OCI-LY3 (cell line): ENCODE measurements around the gene GPR139.

ENCODE experiments used
- EZH2phosphoT487 ChIP-seq: fragments of 200-600 bp; shearing (Covaris generic); IDR thresholded peaks from 2 replicates; pipeline ENCODE4 v1.6.1; 2018; ENCODE audit warnings: antibody characterized with exemption, mixed run types, low read depth
- TF ChIP-seq, protein P1 (sequence below): fragments of 200-600, 300-600 bp; sonication (generic); IDR thresholded peaks from 2 replicates; pipeline ENCODE4 v1.5.1; 2014; ENCODE audit warnings: antibody characterized with exemption, low read length, low read depth

- TF ChIP-seq, protein P1, sequence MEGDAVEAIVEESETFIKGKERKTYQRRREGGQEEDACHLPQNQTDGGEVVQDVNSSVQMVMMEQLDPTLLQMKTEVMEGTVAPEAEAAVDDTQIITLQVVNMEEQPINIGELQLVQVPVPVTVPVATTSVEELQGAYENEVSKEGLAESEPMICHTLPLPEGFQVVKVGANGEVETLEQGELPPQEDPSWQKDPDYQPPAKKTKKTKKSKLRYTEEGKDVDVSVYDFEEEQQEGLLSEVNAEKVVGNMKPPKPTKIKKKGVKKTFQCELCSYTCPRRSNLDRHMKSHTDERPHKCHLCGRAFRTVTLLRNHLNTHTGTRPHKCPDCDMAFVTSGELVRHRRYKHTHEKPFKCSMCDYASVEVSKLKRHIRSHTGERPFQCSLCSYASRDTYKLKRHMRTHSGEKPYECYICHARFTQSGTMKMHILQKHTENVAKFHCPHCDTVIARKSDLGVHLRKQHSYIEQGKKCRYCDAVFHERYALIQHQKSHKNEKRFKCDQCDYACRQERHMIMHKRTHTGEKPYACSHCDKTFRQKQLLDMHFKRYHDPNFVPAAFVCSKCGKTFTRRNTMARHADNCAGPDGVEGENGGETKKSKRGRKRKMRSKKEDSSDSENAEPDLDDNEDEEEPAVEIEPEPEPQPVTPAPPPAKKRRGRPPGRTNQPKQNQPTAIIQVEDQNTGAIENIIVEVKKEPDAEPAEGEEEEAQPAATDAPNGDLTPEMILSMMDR: no peak
- no peak for TF ChIP-seq EZH2phosphoT487
Observed at GRCh38 chr16:20084624-20085226, 11.0 kb upstream of the GPR139 start.
